Panc1 (cell line): ENCODE results near the gene ITPR2. TPM values are rescaled to one million over a fixed set of nuclear protein-coding genes. Genes with fewer than 3 reads are reported as not detected.

ENCODE experiments used
- ATAC-seq: fragments of 200-7000 bp; cut with Tn5 transposase; 2 replicates; pipeline ENCODE4 v1.9.1; 2020; ENCODE audit warnings: mild to moderate bottlenecking, moderate library complexity
- BruUV-seq: library from RNA; stranded (reverse); fragments of 400-500 nt; replicated peaks from 2 replicates; lab custom pipeline; 2021; lab: Mats Ljungman, UMichigan
- CTCF ChIA-PET: fragments of 300-600 bp; sonication (Branson Sonifier 250); formaldehyde crosslinking; loops from one replicate; lab custom pipeline; 2022; ENCODE audit warnings: antibody characterized with exemption; lab: Charles Lee
- POLR2A ChIA-PET: fragments of 300-600 bp; sonication (Branson Sonifier 250); formaldehyde crosslinking; loops from one replicate; lab custom pipeline; 2022; ENCODE audit warnings: antibody characterized with exemption; lab: Charles Lee
- DNase-seq: peaks from one replicate; pipeline ENCODE4 v3.0.0-alpha.2; 2010; ENCODE audit warnings: low read depth, low spot score
- H3K27ac ChIP-seq: 2 replicates; pipeline ENCODE4 v1.5.1; 2011; ENCODE audit warnings: mild to moderate bottlenecking, low read length, inconsistent platforms
- H3K27me3 ChIP-seq: fragments of 200-500 bp; sonication (Bioruptor generic); 2 replicates; pipeline ENCODE4 v1.6.0; 2014; ENCODE audit warnings: low read length, inconsistent platforms; ENCODE audit not compliant: control insufficient read depth, insufficient read depth
- H3K36me3 ChIP-seq: fragments of 200-500 bp; sonication (Bioruptor generic); 2 replicates; pipeline ENCODE4 v1.5.1; 2014; ENCODE audit warnings: inconsistent platforms, mild to moderate bottlenecking, low read length, moderate library complexity; ENCODE audit not compliant: control insufficient read depth, insufficient read depth
- H3K4me1 ChIP-seq: 2 replicates; pipeline ENCODE4 v1.5.1; 2011; ENCODE audit warnings: inconsistent platforms, mild to moderate bottlenecking, low read length, moderate library complexity; ENCODE audit not compliant: control insufficient read depth, insufficient read depth
- H3K4me3 ChIP-seq, 2 experiments: 2 replicates each; pipeline ENCODE4 v1.5.1; 2011 to 2012; ENCODE audit warnings: low read depth in 2 of 2, low read length in 2 of 2, mild to moderate bottlenecking in 2 of 2, inconsistent platforms in 1 of 2, moderate library complexity in 1 of 2
- H3K9me3 ChIP-seq: fragments of 200-500 bp; sonication (Bioruptor generic); 2 replicates; pipeline ENCODE4 v1.5.1; 2014; ENCODE audit warnings: low read depth, mild to moderate bottlenecking, inconsistent platforms, low read length, moderate library complexity; ENCODE audit not compliant: control insufficient read depth, insufficient read depth
- CTCF ChIP-seq: fragments of 450-650 bp; IDR thresholded peaks from 2 replicates; pipeline ENCODE4 v1.5.1; 2017; ENCODE audit warnings: mild to moderate bottlenecking
- POLR2AphosphoS5 ChIP-seq: IDR thresholded peaks from 2 replicates; pipeline ENCODE4 v1.6.1; 2012; ENCODE audit warnings: mild to moderate bottlenecking, low read depth, low read length, moderate library complexity
- SIN3A ChIP-seq: IDR thresholded peaks from 2 replicates; pipeline ENCODE4 v1.6.1; 2012; ENCODE audit warnings: low read depth, mild to moderate bottlenecking, low read length, moderate library complexity, borderline replicate concordance; ENCODE audit not compliant: insufficient read depth
- TCF7L2 ChIP-seq: IDR thresholded peaks from 2 replicates; pipeline ENCODE4 v1.6.1; 2011; ENCODE audit warnings: mild to moderate bottlenecking, low read depth, low read length, inconsistent platforms
- in situ Hi-C: cut with HindIII; loops from 2 replicates; pipeline ENCODE4 v1.10.0; 2016; ENCODE audit warnings: low sequenced_read_pairs, low pct_unique_long_range_greater_than_20kb
- intact Hi-C: fragments of 100-400 bp; cut with micrococcal nuclease; formaldehyde crosslinking; loops from one replicate; pipeline ENCODE4 v1.10.0; 2022; ENCODE audit not compliant: unreplicated experiment
- total RNA-seq: library from RNA; stranded (reverse); gene quantifications from one replicate; pipeline ENCODE4 v1.2.1, GENCODE V29; 2021; ENCODE audit not compliant: unreplicated experiment
- TF ChIP-seq, protein P1 (sequence below), 2 experiments: IDR thresholded peaks; 2 replicates each; pipeline ENCODE4 v1.6.1; 2011 to 2012; ENCODE audit warnings: low read depth in 2 of 2, control low read depth in 1 of 2, low read length in 1 of 2, mild to moderate bottlenecking in 1 of 2, moderate library complexity in 1 of 2; ENCODE audit not compliant: insufficient read depth in 1 of 2

The ITPR2 gene
- total RNA-seq, 1 experiment from 2014 or later, result 41.8 TPM

DNA sequence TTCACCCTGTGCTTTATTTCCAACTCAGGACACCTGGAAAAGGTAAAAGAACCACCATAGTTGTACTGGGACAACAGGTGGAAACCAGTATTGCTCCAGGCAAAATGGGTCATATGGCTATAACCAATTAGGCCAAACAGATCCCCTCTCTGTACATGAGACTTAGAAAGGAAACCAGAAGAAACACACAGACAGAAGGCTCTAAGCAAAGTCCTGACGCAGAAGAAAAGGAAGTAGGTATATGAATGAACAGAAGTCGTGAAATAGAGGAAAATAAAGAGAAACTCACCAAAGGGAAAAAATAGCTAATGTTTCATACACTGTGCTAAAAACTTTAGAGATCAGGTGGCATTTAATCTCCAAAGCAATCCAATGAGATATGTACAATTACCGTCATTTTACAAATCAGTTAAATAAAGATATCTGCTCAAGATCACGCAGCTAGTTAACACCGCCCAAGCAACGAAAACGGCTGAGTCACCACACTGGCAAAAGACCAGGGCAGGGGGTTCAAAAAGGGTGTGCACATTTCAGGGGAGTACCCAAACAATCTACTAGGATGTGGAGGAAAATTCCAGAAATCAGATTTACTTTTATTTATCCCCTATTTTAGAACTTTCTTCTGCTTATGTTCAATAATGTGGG is 82.3 kb downstream of the ITPR2 start:
- ChIA-PET POLR2A (no interaction called here), CTCF (no interaction called here)
- H3K27me3 ChIP-seq, result no peaks in the 10 kb centered on the region
- ATAC-seq, result no peak
- no peak for DNase-seq
- H3K4me1 ChIP-seq, result peaks cover 7% of the 10 kb centered on the region; the same call in 1 of the 2 replicates
- BruUV-seq, result no TSS peak
- no peaks in the 10 kb centered on the region for H3K36me3 ChIP-seq
- H3K27ac ChIP-seq, result no peak overlapping the region
- in situ Hi-C loops, result no loop called here
- H3K9me3 ChIP-seq, result peaks cover 8% of the 10 kb centered on the region; the same call in 1 of the 2 replicates
- H3K4me3 ChIP-seq, result no peak overlapping the region
- no peak for TF ChIP-seq TCF7L2
- TF ChIP-seq CTCF, result no peak
- TF ChIP-seq SIN3A, result no peak
- TF ChIP-seq, protein P1, sequence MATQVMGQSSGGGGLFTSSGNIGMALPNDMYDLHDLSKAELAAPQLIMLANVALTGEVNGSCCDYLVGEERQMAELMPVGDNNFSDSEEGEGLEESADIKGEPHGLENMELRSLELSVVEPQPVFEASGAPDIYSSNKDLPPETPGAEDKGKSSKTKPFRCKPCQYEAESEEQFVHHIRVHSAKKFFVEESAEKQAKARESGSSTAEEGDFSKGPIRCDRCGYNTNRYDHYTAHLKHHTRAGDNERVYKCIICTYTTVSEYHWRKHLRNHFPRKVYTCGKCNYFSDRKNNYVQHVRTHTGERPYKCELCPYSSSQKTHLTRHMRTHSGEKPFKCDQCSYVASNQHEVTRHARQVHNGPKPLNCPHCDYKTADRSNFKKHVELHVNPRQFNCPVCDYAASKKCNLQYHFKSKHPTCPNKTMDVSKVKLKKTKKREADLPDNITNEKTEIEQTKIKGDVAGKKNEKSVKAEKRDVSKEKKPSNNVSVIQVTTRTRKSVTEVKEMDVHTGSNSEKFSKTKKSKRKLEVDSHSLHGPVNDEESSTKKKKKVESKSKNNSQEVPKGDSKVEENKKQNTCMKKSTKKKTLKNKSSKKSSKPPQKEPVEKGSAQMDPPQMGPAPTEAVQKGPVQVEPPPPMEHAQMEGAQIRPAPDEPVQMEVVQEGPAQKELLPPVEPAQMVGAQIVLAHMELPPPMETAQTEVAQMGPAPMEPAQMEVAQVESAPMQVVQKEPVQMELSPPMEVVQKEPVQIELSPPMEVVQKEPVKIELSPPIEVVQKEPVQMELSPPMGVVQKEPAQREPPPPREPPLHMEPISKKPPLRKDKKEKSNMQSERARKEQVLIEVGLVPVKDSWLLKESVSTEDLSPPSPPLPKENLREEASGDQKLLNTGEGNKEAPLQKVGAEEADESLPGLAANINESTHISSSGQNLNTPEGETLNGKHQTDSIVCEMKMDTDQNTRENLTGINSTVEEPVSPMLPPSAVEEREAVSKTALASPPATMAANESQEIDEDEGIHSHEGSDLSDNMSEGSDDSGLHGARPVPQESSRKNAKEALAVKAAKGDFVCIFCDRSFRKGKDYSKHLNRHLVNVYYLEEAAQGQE (IDR thresholded peaks at IDR 0.05; ENCODE audit: insufficient read depth in 1 of 2, low read depth in 2 of 2, low read length in 1 of 2), result no peak
- no peak for TF ChIP-seq POLR2AphosphoS5
- intact Hi-C loops, result no loop called here

- no peaks in the 10 kb centered on the region for H3K27me3 ChIP-seq
- no peak overlapping the region for H3K4me3 ChIP-seq
- CTCF ChIA-PET, result no interaction called here
- TF ChIP-seq CTCF (no peak), SIN3A (no peak), TCF7L2 (no peak), POLR2AphosphoS5 (no peak)
- TF ChIP-seq, protein P1 (IDR thresholded peaks at IDR 0.05; ENCODE audit: insufficient read depth in 1 of 2, low read depth in 2 of 2, low read length in 1 of 2), result no peak
- no peaks in the 10 kb centered on the region for H3K36me3 ChIP-seq
- in situ Hi-C loops (no loop called here), intact Hi-C loops (no loop called here)
- BruUV-seq, result no TSS peak
- DNase-seq, result no peak
- no peak overlapping the region for H3K27ac ChIP-seq
- ATAC-seq, result no peak
- POLR2A ChIA-PET, result no interaction called here
- H3K9me3 ChIP-seq, result no peaks in the 10 kb centered on the region; the same call in 1 of the 2 replicates
- H3K4me1 ChIP-seq, result peaks cover 7% of the 10 kb centered on the region; the same call in 1 of the 2 replicates
These were observed 83.2 kb downstream of the ITPR2 start for GRCh38 chr12:26749781-26750180.
